SJSA1 (cell line): ENCODE results near the gene KDM5C. TPM values are rescaled to one million over a fixed set of nuclear protein-coding genes. Genes with fewer than 3 reads are reported as not detected.

Experiments used
- DNase-seq, 2 experiments: peaks; one replicate each; pipeline ENCODE4 v3.0.0-alpha.2; 2015 to 2020; ENCODE audit warnings: low spot score in 2 of 2, low read depth in 1 of 2
- H3K27ac ChIP-seq: fragments of 250-450 bp; sonication (Bioruptor Pico); 2 replicates; pipeline ENCODE4 v1.5.1; 2020; ENCODE audit warnings: mild to moderate bottlenecking, moderate library complexity
- H3K27me3 ChIP-seq: fragments of 250-450 bp; sonication (Bioruptor Pico); replicated peaks from 2 replicates; pipeline ENCODE4 v1.5.1; 2020; ENCODE audit warnings: mild to moderate bottlenecking, moderate library complexity
- H3K36me3 ChIP-seq: fragments of 250-450 bp; sonication (Bioruptor Pico); 2 replicates; pipeline ENCODE4 v1.5.1; 2020; ENCODE audit warnings: mild to moderate bottlenecking
- H3K4me1 ChIP-seq: fragments of 250-450 bp; sonication (Bioruptor Pico); replicated peaks from 2 replicates; pipeline ENCODE4 v1.6.1; 2021; ENCODE audit warnings: mild to moderate bottlenecking
- H3K4me3 ChIP-seq: fragments of 250-450 bp; sonication (Bioruptor Pico); 2 replicates; pipeline ENCODE4 v1.5.1; 2020; ENCODE audit warnings: mild to moderate bottlenecking
- H3K9me3 ChIP-seq: fragments of 250-450 bp; sonication (Bioruptor Pico); replicated peaks from 2 replicates; pipeline ENCODE4 v1.5.1; 2020; ENCODE audit warnings: mild to moderate bottlenecking
- total RNA-seq: library from RNA; depleted of rRNA; stranded (reverse); fragments of >200 nt; shearing (Covaris generic); gene quantifications from 2 replicates; pipeline ENCODE4 v1.2.3, GENCODE V29; 2014

KDM5C gene
- total RNA-seq, 1 experiment from 2014 or later = 48.3 TPM

GRCh38 chrX:53239474-53239873, 14.5 kb upstream of the KDM5C start:
- Histone ChIP-seq H3K27ac (no peak overlapping the region), H3K4me1 (no peaks in the 10 kb centered on the region), H3K36me3 (no peaks in the 10 kb centered on the region), H3K4me3 (no peak overlapping the region), H3K27me3 (no peaks in the 10 kb centered on the region), H3K9me3 (no peaks in the 10 kb centered on the region)
- DNase-seq = no peak

DNA sequence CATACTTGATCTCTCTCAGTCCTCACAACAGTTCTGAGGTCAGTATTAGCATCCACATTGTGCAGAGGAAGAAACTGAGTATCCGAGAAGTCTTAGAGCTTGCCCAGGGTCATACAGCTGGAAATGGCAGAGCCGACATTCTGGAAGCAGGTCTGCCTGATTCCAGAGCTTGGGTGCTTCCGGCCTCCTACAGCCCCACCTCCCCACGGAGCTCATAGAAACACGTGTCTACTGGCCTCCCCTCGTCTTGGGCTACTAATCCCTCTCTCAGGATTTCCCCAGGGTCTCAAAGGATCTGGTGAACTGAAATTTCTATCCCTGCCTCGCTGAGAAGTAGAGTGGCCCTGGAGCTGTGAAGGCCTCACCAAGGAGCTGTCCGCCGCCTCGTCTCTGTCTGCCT, 12.0 kb upstream of the KDM5C start:
- H3K4me3 ChIP-seq = no peak overlapping the region
- no peaks in the 10 kb centered on the region for H3K4me1 ChIP-seq
- no peaks in the 10 kb centered on the region for H3K9me3 ChIP-seq
- H3K27me3 ChIP-seq = no peaks in the 10 kb centered on the region
- no peak overlapping the region for H3K27ac ChIP-seq
- DNase-seq = no peak
- H3K36me3 ChIP-seq = no peaks in the 10 kb centered on the region

DNA sequence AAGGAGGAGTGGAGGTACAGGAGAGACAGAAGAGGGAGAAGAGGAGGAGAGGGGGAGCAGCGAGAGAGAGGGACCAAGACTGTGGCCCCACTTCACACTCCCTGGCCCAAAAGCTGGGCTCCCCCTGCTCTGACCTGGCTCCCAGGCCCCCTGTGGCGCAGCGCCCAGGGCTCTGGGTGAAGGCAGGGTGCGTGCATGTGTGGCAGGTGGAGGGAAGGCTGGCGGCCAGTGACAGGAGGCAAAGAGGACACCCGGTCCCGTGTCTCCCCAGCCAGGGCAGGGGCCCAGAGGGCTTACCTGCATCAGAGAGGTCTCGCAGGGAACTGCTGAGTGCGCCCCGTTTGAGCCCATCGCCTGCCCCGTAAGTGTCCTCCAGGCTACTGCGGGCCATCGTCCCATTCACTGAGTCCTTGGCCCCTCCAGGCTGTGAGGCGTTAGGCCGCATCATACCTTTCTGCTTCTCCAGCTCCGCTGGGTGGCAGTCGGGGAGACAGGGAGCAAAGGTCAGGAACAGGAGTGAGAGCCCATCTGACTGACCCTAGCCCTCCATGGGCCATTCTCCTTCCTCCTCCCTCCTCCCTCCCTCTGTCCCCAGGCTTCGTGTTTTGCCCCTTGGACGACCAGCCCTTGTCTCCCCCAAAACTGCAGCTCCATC, 11.1 kb upstream of the KDM5C start:
- no peaks in the 10 kb centered on the region for H3K36me3 ChIP-seq
- H3K4me3 ChIP-seq = no peak overlapping the region
- H3K27ac ChIP-seq = no peak overlapping the region
- DNase-seq = no peak
- H3K4me1 ChIP-seq = no peaks in the 10 kb centered on the region
- no peaks in the 10 kb centered on the region for H3K27me3 ChIP-seq
- H3K9me3 ChIP-seq = no peaks in the 10 kb centered on the region

- no peaks in the 10 kb centered on the region for H3K9me3 ChIP-seq
- H3K4me3 ChIP-seq = no peak overlapping the region
- no peaks in the 10 kb centered on the region for H3K4me1 ChIP-seq
- DNase-seq = no peak
- no peaks in the 10 kb centered on the region for H3K27me3 ChIP-seq
- no peaks in the 10 kb centered on the region for H3K36me3 ChIP-seq
- H3K27ac ChIP-seq = no peak overlapping the region
Measured at GRCh38 chrX:53235566-53235965, 10.6 kb upstream of the KDM5C start.

DNA sequence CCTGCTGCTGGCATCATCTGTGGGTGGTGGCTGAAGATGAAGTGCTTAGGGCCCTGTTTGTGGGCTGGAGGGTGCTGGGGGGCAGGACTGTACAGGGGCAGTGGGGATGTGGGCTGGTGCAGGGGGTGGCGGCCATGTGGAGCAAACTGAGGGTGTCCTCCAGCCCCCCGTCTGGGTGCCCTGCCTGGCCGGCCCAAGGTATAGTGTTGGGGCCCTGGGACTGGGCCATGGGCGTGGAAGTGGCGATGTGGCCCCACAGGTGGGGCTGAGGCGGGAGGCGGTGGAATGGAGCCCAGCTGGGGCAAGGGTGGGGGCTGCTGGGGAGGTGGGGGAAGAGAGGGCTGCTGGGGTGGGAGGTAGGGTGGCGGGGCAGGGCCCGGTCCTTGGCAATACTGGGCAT, 9.5 kb upstream of the KDM5C start:
- Histone ChIP-seq H3K27me3 (no peaks in the 10 kb centered on the region), H3K4me3 (no peak overlapping the region), H3K36me3 (no peaks in the 10 kb centered on the region), H3K4me1 (no peaks in the 10 kb centered on the region), H3K9me3 (no peaks in the 10 kb centered on the region), H3K27ac (no peak overlapping the region)
- DNase-seq = no peak

DNA sequence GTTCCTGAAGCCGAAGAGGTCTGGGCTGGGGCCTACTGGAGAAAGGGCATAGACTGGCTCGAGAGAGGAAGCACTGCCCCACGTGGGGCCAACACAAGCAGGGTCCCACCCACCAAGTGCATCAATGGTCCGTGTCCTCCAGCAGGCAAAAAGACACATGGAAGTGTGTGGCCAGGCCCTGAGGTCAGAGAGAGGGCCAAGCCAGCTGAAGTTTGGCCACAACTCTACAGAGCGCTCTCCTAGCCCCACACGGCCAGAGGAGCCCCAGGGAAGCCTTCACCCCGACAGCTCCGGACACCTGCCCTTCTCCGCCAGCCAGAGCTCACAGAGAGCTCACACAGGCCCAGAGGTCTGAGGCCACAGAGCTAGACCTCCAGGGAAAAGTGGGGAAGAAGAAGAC, 8.5 kb upstream of the KDM5C start:
- no peak for DNase-seq
- Histone ChIP-seq H3K4me1 (no peaks in the 10 kb centered on the region), H3K27ac (no peak overlapping the region), H3K36me3 (no peaks in the 10 kb centered on the region), H3K9me3 (no peaks in the 10 kb centered on the region), H3K27me3 (no peaks in the 10 kb centered on the region), H3K4me3 (no peak overlapping the region)

GRCh38 chrX:53230116-53230515, 5.1 kb upstream of the KDM5C start:
- Histone ChIP-seq H3K27me3 (no peaks in the 10 kb centered on the region), H3K4me3 (no peak overlapping the region), H3K36me3 (no peaks in the 10 kb centered on the region), H3K27ac (no peak overlapping the region), H3K4me1 (peaks cover 4% of the 10 kb centered on the region; the same call in 1 of the 2 replicates), H3K9me3 (no peaks in the 10 kb centered on the region)
- no peak for DNase-seq

- no peaks in the 10 kb centered on the region for H3K27me3 ChIP-seq
- no peak overlapping the region for H3K4me3 ChIP-seq
- peaks cover 11% of the 10 kb centered on the region for H3K36me3 ChIP-seq
- peaks cover 10% of the 10 kb centered on the region for H3K4me1 ChIP-seq
- no peaks in the 10 kb centered on the region for H3K9me3 ChIP-seq
- no peak overlapping the region for H3K27ac ChIP-seq
- no peak for DNase-seq
Measured at GRCh38 chrX:53227224-53227765, 2.3 kb upstream of the KDM5C start.

GRCh38 chrX:53223955-53224859, 800 bp downstream of the KDM5C start:
- peak in 1 of 2 experiments; percentile 28 for DNase-seq

GRCh38 chrX:53223068-53223693, 1.8 kb downstream of the KDM5C start:
- DNase-seq = no peak
- Histone ChIP-seq H3K9me3 (no peaks in the 10 kb centered on the region), H3K27ac (no peak overlapping the region)

More at GRCh38 chrX:53223955-53224859, 800 bp downstream of the KDM5C start:
- peaks cover 10% of the 10 kb centered on the region for H3K4me1 ChIP-seq
- peaks cover 25% of the 10 kb centered on the region for H3K36me3 ChIP-seq
- H3K9me3 ChIP-seq = no peaks in the 10 kb centered on the region
- H3K27me3 ChIP-seq = no peaks in the 10 kb centered on the region
- H3K27ac ChIP-seq = peak overlapping the region; percentile 96
- H3K4me3 ChIP-seq = peak overlapping the region; percentile 81

GRCh38 chrX:53211391-53211978, 13.5 kb downstream of the KDM5C start:
- no peak overlapping the region for H3K27ac ChIP-seq
- no peaks in the 10 kb centered on the region for H3K4me1 ChIP-seq
- no peaks in the 10 kb centered on the region for H3K27me3 ChIP-seq
- no peak for DNase-seq
- H3K36me3 ChIP-seq = peaks cover 54% of the 10 kb centered on the region
- H3K4me3 ChIP-seq = no peak overlapping the region
- H3K9me3 ChIP-seq = no peaks in the 10 kb centered on the region

More at GRCh38 chrX:53223068-53223693, 1.8 kb downstream of the KDM5C start:
- Histone ChIP-seq H3K4me3 (peak overlapping the region; percentile 81), H3K4me1 (peaks cover 10% of the 10 kb centered on the region), H3K27me3 (no peaks in the 10 kb centered on the region), H3K36me3 (peaks cover 35% of the 10 kb centered on the region)

GRCh38 chrX:53196678-53197077, 28.3 kb downstream of the KDM5C start:
- no peaks in the 10 kb centered on the region for H3K4me1 ChIP-seq
- H3K27ac ChIP-seq = no peak overlapping the region
- H3K4me3 ChIP-seq = no peak overlapping the region
- H3K36me3 ChIP-seq = peaks cover 44% of the 10 kb centered on the region
- H3K9me3 ChIP-seq = no peaks in the 10 kb centered on the region
- no peak for DNase-seq
- no peaks in the 10 kb centered on the region for H3K27me3 ChIP-seq

- peaks cover 36% of the 10 kb centered on the region for H3K36me3 ChIP-seq
- H3K9me3 ChIP-seq = no peaks in the 10 kb centered on the region
- no peaks in the 10 kb centered on the region for H3K27me3 ChIP-seq
- no peaks in the 10 kb centered on the region for H3K4me1 ChIP-seq
- no peak overlapping the region for H3K27ac ChIP-seq
- DNase-seq = no peak
- no peak overlapping the region for H3K4me3 ChIP-seq
Measured at GRCh38 chrX:53195401-53195800, 29.6 kb downstream of the KDM5C start.
